Measurements from ENCODE around the gene RIPPLY3. TPM values are rescaled to one million over a fixed set of nuclear protein-coding genes. Genes with fewer than 3 reads are reported as not detected.

Gene RIPPLY3
- total and polyA plus RNA-seq, 2 of the 13 experiments (the other 11 are each of a cell fraction or from before 2014, with no cell fraction given), result 0.09 to 2.9 TPM

- TF ChIP-seq, protein P1, sequence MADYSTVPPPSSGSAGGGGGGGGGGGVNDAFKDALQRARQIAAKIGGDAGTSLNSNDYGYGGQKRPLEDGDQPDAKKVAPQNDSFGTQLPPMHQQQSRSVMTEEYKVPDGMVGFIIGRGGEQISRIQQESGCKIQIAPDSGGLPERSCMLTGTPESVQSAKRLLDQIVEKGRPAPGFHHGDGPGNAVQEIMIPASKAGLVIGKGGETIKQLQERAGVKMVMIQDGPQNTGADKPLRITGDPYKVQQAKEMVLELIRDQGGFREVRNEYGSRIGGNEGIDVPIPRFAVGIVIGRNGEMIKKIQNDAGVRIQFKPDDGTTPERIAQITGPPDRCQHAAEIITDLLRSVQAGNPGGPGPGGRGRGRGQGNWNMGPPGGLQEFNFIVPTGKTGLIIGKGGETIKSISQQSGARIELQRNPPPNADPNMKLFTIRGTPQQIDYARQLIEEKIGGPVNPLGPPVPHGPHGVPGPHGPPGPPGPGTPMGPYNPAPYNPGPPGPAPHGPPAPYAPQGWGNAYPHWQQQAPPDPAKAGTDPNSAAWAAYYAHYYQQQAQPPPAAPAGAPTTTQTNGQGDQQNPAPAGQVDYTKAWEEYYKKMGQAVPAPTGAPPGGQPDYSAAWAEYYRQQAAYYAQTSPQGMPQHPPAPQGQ (CRISPR knock-in tag; IDR thresholded peaks at IDR 0.05; ENCODE audit: borderline replicate concordance), result no peak
- TF ChIP-seq ZFP36 (IDR thresholded peaks at IDR 0.05; ENCODE audit: borderline replicate concordance, low read depth, low read length, partially characterized antibody), result no peak
- no peak for TF ChIP-seq RFX1 (IDR thresholded peaks at IDR 0.05)
- peak; percentile 79 for TF ChIP-seq ETV5 (CRISPR knock-in tag; IDR thresholded peaks at IDR 0.05; ENCODE audit: borderline replicate concordance)
- TF ChIP-seq ZNF883 (CRISPR knock-in tag; IDR thresholded peaks at IDR 0.05; ENCODE audit: not compliant biosample characterization), result peak; percentile 70
- TF ChIP-seq IRX3 (CRISPR knock-in tag; IDR thresholded peaks at IDR 0.05; ENCODE audit: borderline replicate concordance, low read depth), result peak; percentile 93
- 0 out of 2 replicates have a peak, but pooled peaks have one; percentile 65 for TF ChIP-seq YEATS2 (CRISPR knock-in tag; IDR thresholded peaks at IDR 0.05; ENCODE audit: borderline replicate concordance)
- no peak for TF ChIP-seq SMARCE1 (IDR thresholded peaks at IDR 0.05; ENCODE audit: borderline replicate concordance)
- peak; percentile 92; the same call in 1 of the 2 replicates for TF ChIP-seq FOXC1 (CRISPR knock-in tag; IDR thresholded peaks at IDR 0.05; ENCODE audit: borderline replicate concordance)
- no peak for TF ChIP-seq CAMTA2 (CRISPR knock-in tag; IDR thresholded peaks at IDR 0.05; ENCODE audit: borderline replicate concordance)
- peak; percentile 86; the same call in 1 of the 2 replicates for TF ChIP-seq ZNF841 (CRISPR knock-in tag; IDR thresholded peaks at IDR 0.05; ENCODE audit: borderline replicate concordance)
- peak; percentile 91 for TF ChIP-seq ZNF605 (CRISPR knock-in tag; IDR thresholded peaks at IDR 0.05)
- peak; percentile 88 for TF ChIP-seq ZMYM4 (CRISPR knock-in tag; IDR thresholded peaks at IDR 0.05)
- no peak for TF ChIP-seq SP5 (CRISPR knock-in tag; IDR thresholded peaks at IDR 0.05; ENCODE audit: borderline replicate concordance, low read depth)
- TF ChIP-seq ZNF12 (CRISPR knock-in tag; IDR thresholded peaks at IDR 0.05), result peak; percentile 23
- peak; percentile 74; the same call in 1 of the 2 replicates for TF ChIP-seq ZGPAT (CRISPR knock-in tag; IDR thresholded peaks at IDR 0.05)
- TF ChIP-seq ZNF367 (CRISPR knock-in tag; IDR thresholded peaks at IDR 0.05; ENCODE audit: borderline replicate concordance), result no peak
- TF ChIP-seq, protein P2, sequence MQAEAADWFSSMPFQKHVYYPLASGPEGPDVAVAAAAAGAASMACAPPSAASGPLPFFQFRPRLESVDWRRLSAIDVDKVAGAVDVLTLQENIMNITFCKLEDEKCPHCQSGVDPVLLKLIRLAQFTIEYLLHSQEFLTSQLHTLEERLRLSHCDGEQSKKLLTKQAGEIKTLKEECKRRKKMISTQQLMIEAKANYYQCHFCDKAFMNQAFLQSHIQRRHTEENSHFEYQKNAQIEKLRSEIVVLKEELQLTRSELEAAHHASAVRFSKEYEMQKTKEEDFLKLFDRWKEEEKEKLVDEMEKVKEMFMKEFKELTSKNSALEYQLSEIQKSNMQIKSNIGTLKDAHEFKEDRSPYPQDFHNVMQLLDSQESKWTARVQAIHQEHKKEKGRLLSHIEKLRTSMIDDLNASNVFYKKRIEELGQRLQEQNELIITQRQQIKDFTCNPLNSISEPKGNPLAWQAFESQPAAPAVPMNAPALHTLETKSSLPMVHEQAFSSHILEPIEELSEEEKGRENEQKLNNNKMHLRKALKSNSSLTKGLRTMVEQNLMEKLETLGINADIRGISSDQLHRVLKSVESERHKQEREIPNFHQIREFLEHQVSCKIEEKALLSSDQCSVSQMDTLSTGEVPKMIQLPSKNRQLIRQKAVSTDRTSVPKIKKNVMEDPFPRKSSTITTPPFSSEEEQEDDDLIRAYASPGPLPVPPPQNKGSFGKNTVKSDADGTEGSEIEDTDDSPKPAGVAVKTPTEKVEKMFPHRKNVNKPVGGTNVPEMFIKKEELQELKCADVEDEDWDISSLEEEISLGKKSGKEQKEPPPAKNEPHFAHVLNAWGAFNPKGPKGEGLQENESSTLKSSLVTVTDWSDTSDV (CRISPR knock-in tag; IDR thresholded peaks at IDR 0.05), result peak; percentile 28; the same call in 1 of the 2 replicates
- no peak for TF ChIP-seq NFE2L1 (CRISPR knock-in tag; IDR thresholded peaks at IDR 0.05; ENCODE audit: borderline replicate concordance)
- TF ChIP-seq MBD4 (IDR thresholded peaks at IDR 0.05; ENCODE audit: borderline replicate concordance, low read length), result no peak
- TF ChIP-seq ZNF703 (CRISPR knock-in tag; IDR thresholded peaks at IDR 0.05; ENCODE audit: borderline replicate concordance), result peak; percentile 95; the same call in 1 of the 2 replicates
- TF ChIP-seq KMT2A (CRISPR knock-in tag; IDR thresholded peaks at IDR 0.05), result peak; percentile 72; the same call in 1 of the 2 replicates
- TF ChIP-seq DRAP1 (CRISPR knock-in tag; IDR thresholded peaks at IDR 0.05), result peak; percentile 45; the same call in 1 of the 2 replicates
- TF ChIP-seq SUZ12 (IDR thresholded peaks at IDR 0.05; ENCODE audit: low read depth, low read length), result no peak
These were observed 16.6 kb upstream of the RIPPLY3 start (continued) for GRCh38 chr21:36989699-36990507.

Data from HepG2 (cell line).